H1 (cell line): ENCODE measurements around the gene RMND5A. TPM values are rescaled to one million over a fixed set of nuclear protein-coding genes. Genes with fewer than 3 reads are reported as not detected.

Experiments
- BRCA1 ChIP-seq: IDR thresholded peaks from 2 replicates; pipeline ENCODE4 v1.6.1; 2012; ENCODE audit warnings: low read depth, low read length, improper control_type of control experiment
- CHD2 ChIP-seq: IDR thresholded peaks from 2 replicates; pipeline ENCODE4 v1.6.1; 2012; ENCODE audit warnings: low read length, improper control_type of control experiment
- CHD7 ChIP-seq: fragments of 300-600 bp; sonication (generic); IDR thresholded peaks from 2 replicates; pipeline ENCODE4 v1.7.1; 2012; ENCODE audit warnings: low read length, moderate library complexity, mild to moderate bottlenecking, inconsistent platforms; ENCODE audit not compliant: insufficient replicate concordance
- CREB1 ChIP-seq: IDR thresholded peaks from 2 replicates; pipeline ENCODE4 v1.6.1; 2012; ENCODE audit warnings: inconsistent platforms
- E2F6 ChIP-seq: IDR thresholded peaks from 2 replicates; pipeline ENCODE4 v1.6.1; 2012; ENCODE audit warnings: inconsistent platforms
- HDAC6 ChIP-seq: IDR thresholded peaks from one replicate; pipeline ENCODE4 v1.7.1; 2012; ENCODE audit warnings: low read depth, mild to moderate bottlenecking, inconsistent platforms, low read length, moderate library complexity
- JUND ChIP-seq: IDR thresholded peaks from 2 replicates; pipeline ENCODE4 v1.6.1; 2011; ENCODE audit warnings: mild to moderate bottlenecking, improper control_type of control experiment, low read length
- KDM4A ChIP-seq: IDR thresholded peaks from one replicate; pipeline ENCODE4 v1.7.1; 2012; ENCODE audit warnings: low read depth, mild to moderate bottlenecking, moderate library complexity, low read length, inconsistent platforms; ENCODE audit not compliant: severe bottlenecking
- PHF8 ChIP-seq: fragments of 200-600 bp; sonication (generic); conservative IDR thresholded peaks from 2 replicates; pipeline ENCODE4 v1.7.1; 2012; ENCODE audit warnings: low read depth, mild to moderate bottlenecking, inconsistent platforms, low read length, moderate library complexity
- POLR2AphosphoS5 ChIP-seq: IDR thresholded peaks from 2 replicates; pipeline ENCODE4 v1.6.1; 2011; ENCODE audit warnings: low read depth, low read length
- SP1 ChIP-seq: IDR thresholded peaks from 2 replicates; pipeline ENCODE4 v1.6.1; 2011; ENCODE audit warnings: low read depth, low read length
- YY1 ChIP-seq: IDR thresholded peaks from 2 replicates; pipeline ENCODE4 v1.6.1; 2011; ENCODE audit warnings: low read depth, mild to moderate bottlenecking, low read length
- polyA plus RNA-seq, 7 experiments: library from polyadenylated mRNA; depleted of rRNA in 3 of 7; stranded (reverse) in 5 of 7; unstranded in 2 of 7; fragments of >200 nt in 5 of 7; fragments of 200-250 nt in 2 of 7; gene quantifications; 1 replicate in 5 of 7; 2 replicates in 1 of 7; 4 replicates in 1 of 7; pipeline versions ENCODE4 v1.2.1 to v1.2.3, GENCODE V29; 2011 to 2013; ENCODE audit warnings: missing spikeins in 2 of 7, mixed read lengths in 2 of 7
- total RNA-seq: library from RNA; stranded (reverse); fragmentation: NEBNext Ultra II Directional; extraction: Animal tissue kit (Norgen Biotek cat#: 25700); gene quantifications from 2 replicates; pipeline ENCODE4 v1.2.1, GENCODE V29; 2021

The RMND5A gene
- total and polyA plus RNA-seq, 2 of the 8 experiments (the other 6 are each of a cell fraction or from before 2014, with no cell fraction given) = 21.0 to 66.2 TPM

GRCh38 chr2:86703704-86704361, 16.3 kb upstream of the RMND5A start (continued):
- TF ChIP-seq CHD7 (no peak), CREB1 (no peak), SP1 (no peak), YY1 (no peak), HDAC6 (no peak), CHD2 (no peak), JUND (no peak), BRCA1 (no peak), E2F6 (no peak), PHF8 (no peak), POLR2AphosphoS5 (no peak), KDM4A (no peak)
